Brain microvascular endothelial cell (primary cell): ENCODE results near the gene ADD1.

Experiments used
- DNase-seq: peaks from one replicate; pipeline ENCODE4 v3.0.0-alpha.2; 2020
- H3K27ac ChIP-seq: fragments of 250-450 bp; sonication (Bioruptor Pico); 2 replicates; pipeline ENCODE4 v1.5.1; 2020; ENCODE audit warnings: mild to moderate bottlenecking, moderate library complexity
- H3K27me3 ChIP-seq: fragments of 250-450 bp; sonication (Bioruptor Pico); replicated peaks from 2 replicates; pipeline ENCODE4 v1.5.1; 2020; ENCODE audit warnings: mild to moderate bottlenecking
- H3K36me3 ChIP-seq: fragments of 250-450 bp; sonication (Bioruptor Pico); replicated peaks from 2 replicates; pipeline ENCODE4 v1.5.1; 2020; ENCODE audit warnings: mild to moderate bottlenecking
- H3K4me3 ChIP-seq: 2 replicates; pipeline ENCODE4 v1.5.1; 2011; ENCODE audit warnings: low read depth, mild to moderate bottlenecking, control low read depth, low read length, moderate library complexity
- in situ Hi-C: cut with HindIII; loops from 2 replicates; pipeline ENCODE4 v1.10.0; 2017; ENCODE audit warnings: low sequenced_read_pairs, low pct_ligation_motif_present
- TF ChIP-seq, protein P1 (sequence below): IDR thresholded peaks from 2 replicates; pipeline ENCODE4 v1.5.1; 2011; ENCODE audit warnings: low read depth, mild to moderate bottlenecking, moderate library complexity, low read length, control low read depth, inconsistent platforms; ENCODE audit errors: missing control alignments

Gene ADD1

GRCh38 chr4:2927016-2927695 is 83.5 kb downstream of the ADD1 start:
- in situ Hi-C loops: no loop called here
- no peaks in the 10 kb centered on the region for H3K27me3 ChIP-seq
- no peak overlapping the region for H3K4me3 ChIP-seq
- no peak for DNase-seq
- H3K27ac ChIP-seq: no peak overlapping the region
- H3K36me3 ChIP-seq: peaks cover 62% of the 10 kb centered on the region
- TF ChIP-seq, protein P1, sequence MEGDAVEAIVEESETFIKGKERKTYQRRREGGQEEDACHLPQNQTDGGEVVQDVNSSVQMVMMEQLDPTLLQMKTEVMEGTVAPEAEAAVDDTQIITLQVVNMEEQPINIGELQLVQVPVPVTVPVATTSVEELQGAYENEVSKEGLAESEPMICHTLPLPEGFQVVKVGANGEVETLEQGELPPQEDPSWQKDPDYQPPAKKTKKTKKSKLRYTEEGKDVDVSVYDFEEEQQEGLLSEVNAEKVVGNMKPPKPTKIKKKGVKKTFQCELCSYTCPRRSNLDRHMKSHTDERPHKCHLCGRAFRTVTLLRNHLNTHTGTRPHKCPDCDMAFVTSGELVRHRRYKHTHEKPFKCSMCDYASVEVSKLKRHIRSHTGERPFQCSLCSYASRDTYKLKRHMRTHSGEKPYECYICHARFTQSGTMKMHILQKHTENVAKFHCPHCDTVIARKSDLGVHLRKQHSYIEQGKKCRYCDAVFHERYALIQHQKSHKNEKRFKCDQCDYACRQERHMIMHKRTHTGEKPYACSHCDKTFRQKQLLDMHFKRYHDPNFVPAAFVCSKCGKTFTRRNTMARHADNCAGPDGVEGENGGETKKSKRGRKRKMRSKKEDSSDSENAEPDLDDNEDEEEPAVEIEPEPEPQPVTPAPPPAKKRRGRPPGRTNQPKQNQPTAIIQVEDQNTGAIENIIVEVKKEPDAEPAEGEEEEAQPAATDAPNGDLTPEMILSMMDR: no peak

GRCh38 chr4:2927696-2928075 is 84.0 kb downstream of the ADD1 start:
- in situ Hi-C loops: no loop called here
- H3K36me3 ChIP-seq: peaks cover 64% of the 10 kb centered on the region
- TF ChIP-seq, protein P1: no peak
- DNase-seq: no peak
- H3K4me3 ChIP-seq: no peak overlapping the region
- no peak overlapping the region for H3K27ac ChIP-seq
- no peaks in the 10 kb centered on the region for H3K27me3 ChIP-seq

DNA sequence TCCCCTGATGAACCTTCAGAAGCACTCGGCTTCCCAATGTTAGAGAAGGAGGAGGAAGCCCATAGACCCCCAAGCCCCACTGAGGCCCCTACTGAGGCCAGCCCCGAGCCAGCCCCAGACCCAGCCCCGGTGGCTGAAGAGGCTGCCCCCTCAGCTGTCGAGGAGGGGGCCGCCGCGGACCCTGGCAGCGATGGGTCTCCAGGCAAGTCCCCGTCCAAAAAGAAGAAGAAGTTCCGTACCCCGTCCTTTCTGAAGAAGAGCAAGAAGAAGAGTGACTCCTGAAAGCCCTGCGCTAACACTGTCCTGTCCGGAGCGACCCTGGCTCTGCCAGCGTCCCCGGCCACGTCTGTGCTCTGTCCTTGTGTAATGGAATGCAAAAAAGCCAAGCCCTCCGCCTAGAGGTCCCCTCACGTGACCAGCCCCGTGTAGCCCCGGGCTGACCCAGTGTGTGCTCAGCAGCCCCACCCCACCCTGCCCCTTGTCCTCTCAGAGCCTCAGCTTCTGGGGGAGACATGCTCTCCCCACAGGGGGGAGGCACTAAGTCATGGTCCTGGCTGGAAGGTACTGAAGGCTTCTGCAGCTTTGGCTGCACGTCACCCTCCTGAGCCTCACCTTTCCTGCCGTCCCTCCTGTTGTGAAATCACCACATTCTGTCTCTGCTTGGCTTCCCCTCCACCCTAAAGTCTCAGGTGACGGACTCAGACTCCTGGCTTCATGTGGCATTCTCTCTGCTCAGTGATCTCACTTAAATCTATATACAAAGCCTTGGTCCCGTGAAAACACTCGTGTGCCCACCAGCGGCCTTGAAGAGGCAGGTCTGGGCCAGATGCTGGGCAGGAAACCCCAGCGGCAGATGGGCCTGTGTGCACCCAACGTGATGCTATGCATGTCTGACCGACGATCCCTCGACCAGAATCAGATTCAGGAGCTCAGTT is 84.9 kb downstream of the ADD1 start:
- Histone ChIP-seq H3K36me3 (peaks cover 62% of the 10 kb centered on the region), H3K4me3 (no peak overlapping the region), H3K27ac (no peak overlapping the region), H3K27me3 (no peaks in the 10 kb centered on the region)
- in situ Hi-C loops: no loop called here
- TF ChIP-seq, protein P1: no peak
- DNase-seq: no peak

DNA sequence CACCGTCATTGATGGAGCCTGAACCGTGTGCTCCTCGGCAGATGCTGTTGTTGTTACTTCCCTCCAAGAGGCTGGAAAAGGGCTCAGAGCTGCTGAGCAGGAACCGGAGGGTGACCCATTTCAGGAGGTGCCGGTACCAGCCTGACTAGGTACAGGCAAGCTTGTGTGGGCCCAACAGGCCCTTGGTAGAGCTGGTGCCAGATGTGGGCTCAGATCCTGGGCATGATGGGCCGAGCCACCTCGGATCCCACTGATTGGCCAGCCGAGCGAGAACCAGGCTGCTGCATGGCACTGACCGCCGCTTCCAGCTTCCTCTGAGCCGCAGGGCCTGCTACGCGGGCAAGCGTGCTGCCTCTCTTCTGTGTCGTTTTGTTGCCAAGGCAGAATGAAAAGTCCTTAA is 85.8 kb downstream of the ADD1 start:
- DNase-seq: no peak
- Histone ChIP-seq H3K36me3 (peaks cover 58% of the 10 kb centered on the region), H3K27ac (no peak overlapping the region), H3K27me3 (no peaks in the 10 kb centered on the region), H3K4me3 (no peak overlapping the region)
- in situ Hi-C loops: no loop called here
- TF ChIP-seq, protein P1: no peak

DNA sequence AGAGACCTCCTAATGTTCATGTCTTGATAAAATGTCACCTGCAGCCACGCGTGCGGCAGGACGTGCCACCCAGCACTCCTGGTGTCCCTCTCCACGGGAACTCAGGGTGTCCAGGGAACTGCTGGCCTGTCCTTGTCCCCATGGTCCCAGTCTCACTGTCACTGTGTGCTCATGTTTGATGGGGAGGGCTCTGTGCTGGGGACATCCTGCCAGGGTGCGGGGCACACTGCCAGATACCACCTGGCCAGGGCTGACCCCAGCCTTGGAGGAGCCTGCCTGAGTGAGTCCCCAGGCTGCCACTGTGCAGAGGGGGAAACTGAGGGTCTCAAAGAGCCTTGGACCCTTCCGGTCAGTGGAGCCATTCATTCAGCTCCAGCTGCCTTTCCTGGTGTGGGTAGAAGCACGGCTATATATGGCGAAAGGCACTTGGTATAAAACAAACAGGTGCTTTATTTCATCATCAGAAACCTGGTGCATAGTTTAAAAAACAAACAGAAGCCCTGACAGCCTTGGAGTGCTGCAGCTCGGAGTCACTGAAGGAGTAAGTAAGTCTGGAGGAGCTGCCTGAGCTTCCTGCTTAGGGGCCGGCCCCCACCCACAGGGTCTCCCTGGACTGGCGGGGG is 86.6 kb downstream of the ADD1 start:
- in situ Hi-C loops: no loop called here
- no peak for DNase-seq
- Histone ChIP-seq H3K27ac (no peak overlapping the region), H3K36me3 (peaks cover 54% of the 10 kb centered on the region), H3K27me3 (no peaks in the 10 kb centered on the region), H3K4me3 (no peak overlapping the region)
- TF ChIP-seq, protein P1: no peak
